HL-60 (cell line): ENCODE results near the gene TUFM.

ENCODE experiments used
- DNase-seq, 2 experiments: peaks; one replicate each; pipeline ENCODE4 v3.0.0-alpha.2; 2010 to 2020; ENCODE audit warnings: low read depth in 1 of 2, low spot score in 1 of 2
- H3K27ac ChIP-seq: fragments of 250-450 bp; sonication (Bioruptor Pico); replicated peaks from 2 replicates; pipeline ENCODE4 v1.5.1; 2020; ENCODE audit warnings: mild to moderate bottlenecking, moderate library complexity
- H3K27me3 ChIP-seq: fragments of 250-450 bp; sonication (Bioruptor Pico); 2 replicates; pipeline ENCODE4 v1.5.1; 2021; ENCODE audit warnings: mild to moderate bottlenecking, moderate library complexity; ENCODE audit not compliant: insufficient read depth, poor library complexity, severe bottlenecking
- H3K4me3 ChIP-seq: replicated peaks from 2 replicates; pipeline ENCODE4 v1.5.1; 2011; ENCODE audit warnings: mild to moderate bottlenecking, control low read depth, low read length; ENCODE audit not compliant: insufficient read depth
- GABPA ChIP-seq: IDR thresholded peaks from 2 replicates; pipeline ENCODE4 v1.6.1; 2012; ENCODE audit warnings: low read depth
- POLR2AphosphoS5 ChIP-seq: IDR thresholded peaks from 2 replicates; pipeline ENCODE4 v1.6.1; 2012; ENCODE audit warnings: low read depth
- SPI1 ChIP-seq: IDR thresholded peaks from 2 replicates; pipeline ENCODE4 v1.6.1; 2012; ENCODE audit warnings: low read depth, mild to moderate bottlenecking, borderline replicate concordance
- TF ChIP-seq, protein P1 (sequence below): IDR thresholded peaks from 2 replicates; pipeline ENCODE4 v1.6.1; 2012; ENCODE audit warnings: low read depth; ENCODE audit not compliant: insufficient replicate concordance
- TF ChIP-seq, protein P2 (sequence below): IDR thresholded peaks from one replicate; pipeline ENCODE4 v1.5.1; 2011; ENCODE audit warnings: low read length, control low read depth, inconsistent platforms; ENCODE audit not compliant: insufficient read depth

The TUFM gene

DNA sequence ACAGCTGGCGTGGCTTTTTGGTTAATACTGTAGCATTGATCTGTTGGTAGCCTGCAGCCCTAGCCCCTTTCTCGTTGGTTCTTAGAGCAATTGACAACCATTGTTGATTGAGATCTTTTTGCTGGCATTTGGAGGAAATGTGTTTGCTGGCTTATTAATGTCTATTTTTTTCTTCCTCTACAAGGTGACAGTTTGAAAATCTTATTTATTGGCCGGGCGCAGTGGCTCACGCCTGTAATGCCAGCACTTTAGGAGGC lies 21.5 kb downstream of the TUFM start:
- no peak for DNase-seq
- TF ChIP-seq, protein P1, sequence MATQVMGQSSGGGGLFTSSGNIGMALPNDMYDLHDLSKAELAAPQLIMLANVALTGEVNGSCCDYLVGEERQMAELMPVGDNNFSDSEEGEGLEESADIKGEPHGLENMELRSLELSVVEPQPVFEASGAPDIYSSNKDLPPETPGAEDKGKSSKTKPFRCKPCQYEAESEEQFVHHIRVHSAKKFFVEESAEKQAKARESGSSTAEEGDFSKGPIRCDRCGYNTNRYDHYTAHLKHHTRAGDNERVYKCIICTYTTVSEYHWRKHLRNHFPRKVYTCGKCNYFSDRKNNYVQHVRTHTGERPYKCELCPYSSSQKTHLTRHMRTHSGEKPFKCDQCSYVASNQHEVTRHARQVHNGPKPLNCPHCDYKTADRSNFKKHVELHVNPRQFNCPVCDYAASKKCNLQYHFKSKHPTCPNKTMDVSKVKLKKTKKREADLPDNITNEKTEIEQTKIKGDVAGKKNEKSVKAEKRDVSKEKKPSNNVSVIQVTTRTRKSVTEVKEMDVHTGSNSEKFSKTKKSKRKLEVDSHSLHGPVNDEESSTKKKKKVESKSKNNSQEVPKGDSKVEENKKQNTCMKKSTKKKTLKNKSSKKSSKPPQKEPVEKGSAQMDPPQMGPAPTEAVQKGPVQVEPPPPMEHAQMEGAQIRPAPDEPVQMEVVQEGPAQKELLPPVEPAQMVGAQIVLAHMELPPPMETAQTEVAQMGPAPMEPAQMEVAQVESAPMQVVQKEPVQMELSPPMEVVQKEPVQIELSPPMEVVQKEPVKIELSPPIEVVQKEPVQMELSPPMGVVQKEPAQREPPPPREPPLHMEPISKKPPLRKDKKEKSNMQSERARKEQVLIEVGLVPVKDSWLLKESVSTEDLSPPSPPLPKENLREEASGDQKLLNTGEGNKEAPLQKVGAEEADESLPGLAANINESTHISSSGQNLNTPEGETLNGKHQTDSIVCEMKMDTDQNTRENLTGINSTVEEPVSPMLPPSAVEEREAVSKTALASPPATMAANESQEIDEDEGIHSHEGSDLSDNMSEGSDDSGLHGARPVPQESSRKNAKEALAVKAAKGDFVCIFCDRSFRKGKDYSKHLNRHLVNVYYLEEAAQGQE: no peak
- TF ChIP-seq, protein P2, sequence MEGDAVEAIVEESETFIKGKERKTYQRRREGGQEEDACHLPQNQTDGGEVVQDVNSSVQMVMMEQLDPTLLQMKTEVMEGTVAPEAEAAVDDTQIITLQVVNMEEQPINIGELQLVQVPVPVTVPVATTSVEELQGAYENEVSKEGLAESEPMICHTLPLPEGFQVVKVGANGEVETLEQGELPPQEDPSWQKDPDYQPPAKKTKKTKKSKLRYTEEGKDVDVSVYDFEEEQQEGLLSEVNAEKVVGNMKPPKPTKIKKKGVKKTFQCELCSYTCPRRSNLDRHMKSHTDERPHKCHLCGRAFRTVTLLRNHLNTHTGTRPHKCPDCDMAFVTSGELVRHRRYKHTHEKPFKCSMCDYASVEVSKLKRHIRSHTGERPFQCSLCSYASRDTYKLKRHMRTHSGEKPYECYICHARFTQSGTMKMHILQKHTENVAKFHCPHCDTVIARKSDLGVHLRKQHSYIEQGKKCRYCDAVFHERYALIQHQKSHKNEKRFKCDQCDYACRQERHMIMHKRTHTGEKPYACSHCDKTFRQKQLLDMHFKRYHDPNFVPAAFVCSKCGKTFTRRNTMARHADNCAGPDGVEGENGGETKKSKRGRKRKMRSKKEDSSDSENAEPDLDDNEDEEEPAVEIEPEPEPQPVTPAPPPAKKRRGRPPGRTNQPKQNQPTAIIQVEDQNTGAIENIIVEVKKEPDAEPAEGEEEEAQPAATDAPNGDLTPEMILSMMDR: no peak
- no peak for TF ChIP-seq POLR2AphosphoS5
- TF ChIP-seq SPI1: no peak
- no peak for TF ChIP-seq GABPA
- Histone ChIP-seq H3K27ac (peak overlapping the region; percentile 100), H3K27me3 (no peaks in the 10 kb centered on the region), H3K4me3 (peak overlapping the region; percentile 87)

DNA sequence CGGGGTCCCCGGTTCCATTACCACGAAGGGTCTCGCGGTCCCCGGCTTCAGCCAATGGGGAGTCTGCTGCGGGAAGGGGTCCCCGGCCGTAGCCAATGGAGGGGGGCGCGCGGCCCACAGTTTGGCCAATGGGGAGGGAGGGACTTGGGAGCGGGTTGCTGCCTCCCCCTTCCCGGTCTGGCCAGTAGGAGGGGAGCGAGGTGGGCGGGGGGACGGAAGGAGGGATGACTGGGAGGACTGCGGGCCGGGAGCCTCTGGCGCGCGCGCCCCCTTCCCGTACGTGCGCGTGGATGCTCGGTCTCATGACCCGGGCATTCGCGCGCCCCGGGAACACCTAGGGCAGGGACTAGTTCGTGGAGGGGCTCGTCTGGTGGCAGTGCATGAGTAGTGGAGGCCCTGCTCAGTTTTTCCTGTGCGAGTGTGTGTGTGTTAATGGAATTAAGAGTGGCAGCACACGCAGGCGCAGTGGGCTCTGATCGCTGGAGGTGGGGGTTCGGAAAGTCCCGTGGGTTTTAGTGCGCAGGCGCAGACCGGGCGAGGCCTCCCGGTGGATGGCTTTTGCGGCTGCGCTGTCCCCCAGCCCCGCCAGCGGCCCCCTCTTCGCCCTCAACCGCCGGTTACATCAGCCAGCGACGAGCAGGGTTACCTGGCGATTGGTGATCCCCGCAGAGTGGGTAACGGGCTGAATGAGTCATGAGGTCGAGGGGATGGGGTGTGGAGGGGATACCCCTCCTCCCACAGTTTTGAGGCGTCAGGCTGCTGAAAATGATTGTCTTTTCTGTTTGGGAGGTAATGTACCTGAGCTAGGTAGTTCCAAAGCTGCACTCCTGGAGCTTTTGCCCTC lies 22.1 kb downstream of the TUFM start:
- Histone ChIP-seq H3K27me3 (no peaks in the 10 kb centered on the region), H3K27ac (peak overlapping the region; percentile 100), H3K4me3 (peak overlapping the region; percentile 87)
- DNase-seq: peak; percentile 96 to 99
- TF ChIP-seq POLR2AphosphoS5: peak; percentile 65; the same call in 1 of the 2 replicates
- TF ChIP-seq, protein P1: no peak

DNA sequence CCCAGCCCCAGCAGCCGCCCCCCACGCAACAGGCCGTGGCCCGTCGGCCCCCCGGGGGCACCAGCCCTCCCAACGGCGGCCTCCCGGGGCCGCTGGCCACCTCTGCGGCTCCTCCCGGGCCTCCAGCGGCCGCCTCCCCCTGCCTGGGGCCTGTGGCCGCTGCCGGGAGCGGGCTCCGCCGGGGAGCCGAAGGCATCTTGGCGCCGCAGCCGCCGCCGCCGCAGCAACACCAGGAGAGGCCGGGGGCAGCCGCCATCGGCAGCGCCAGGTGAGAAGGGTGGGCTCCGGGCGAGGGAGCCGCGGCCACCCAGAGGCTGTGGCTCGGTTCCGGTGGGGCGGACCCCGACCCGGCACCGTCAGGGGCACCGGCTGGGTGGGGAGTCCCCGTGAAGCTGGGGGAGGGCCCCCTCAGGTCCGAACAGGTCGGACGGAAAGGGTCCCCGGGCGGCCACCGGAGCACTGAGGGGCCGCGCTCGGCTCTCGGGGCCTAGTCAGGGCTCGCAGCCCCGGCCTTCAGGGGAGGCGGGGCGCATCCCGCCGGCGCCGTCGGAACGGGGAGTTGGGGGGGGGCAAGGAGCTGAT lies 22.8 kb downstream of the TUFM start:
- Histone ChIP-seq H3K27me3 (no peaks in the 10 kb centered on the region), H3K4me3 (peak overlapping the region; percentile 87), H3K27ac (peak overlapping the region; percentile 100)
- DNase-seq: no peak
- TF ChIP-seq, protein P1: no peak
- TF ChIP-seq SPI1 (no peak), POLR2AphosphoS5 (no peak), GABPA (no peak)
- TF ChIP-seq, protein P2: no peak
